ES-I3 (cell line): ENCODE measurements around the gene PLXNB3.
A peak's percentile ranks its signal among the peaks of the same experiment; 100 is the strongest.

ENCODE experiments used
- H3K36me3 ChIP-seq: 2 replicates; pipeline ENCODE4 v1.6.1; 2013; ENCODE audit warnings: mild to moderate bottlenecking, low read length, control low read depth, moderate library complexity; ENCODE audit not compliant: insufficient read depth
- H3K4me1 ChIP-seq: 2 replicates; pipeline ENCODE4 v1.6.1; 2013; ENCODE audit warnings: mild to moderate bottlenecking, control low read depth, low read length; ENCODE audit not compliant: insufficient read depth
- H3K9ac ChIP-seq: 2 replicates; pipeline ENCODE4 v1.6.1; 2013; ENCODE audit warnings: low read depth, mild to moderate bottlenecking, low read length, moderate library complexity
- H3K9me3 ChIP-seq: 2 replicates; pipeline ENCODE4 v1.6.1; 2013; ENCODE audit warnings: mild to moderate bottlenecking, low read length, moderate library complexity; ENCODE audit not compliant: control insufficient read depth, insufficient read depth

The PLXNB3 gene

GRCh38 chrX:153763989-153764755, at the start of gene PLXNB3:
TSS of gene PLXNB3 (plus strand) at chrX:153764249. CDS start at chrX:153765536, 1,287 bp downstream.
- Histone ChIP-seq H3K9ac (no peak within 1 kb of the TSS), H3K36me3 (no peaks in the 10 kb centered on the region)

GRCh38 chrX:153714256-153714655, 49.8 kb upstream of the PLXNB3 start:
- Histone ChIP-seq H3K36me3 (peaks cover 8% of the 10 kb centered on the region), H3K4me1 (no peaks in the 10 kb centered on the region), H3K9me3 (no peaks in the 10 kb centered on the region), H3K9ac (no peak overlapping the region)

More at GRCh38 chrX:153763989-153764755, at the start of gene PLXNB3:
- Histone ChIP-seq H3K4me1 (peaks cover 5% of the 10 kb centered on the region; the same call in 1 of the 2 replicates), H3K9me3 (no peaks in the 10 kb centered on the region)

- Histone ChIP-seq H3K36me3 (peaks cover 28% of the 10 kb centered on the region), H3K4me1 (no peaks in the 10 kb centered on the region), H3K9me3 (no peaks in the 10 kb centered on the region), H3K9ac (no peak overlapping the region)
Observed at GRCh38 chrX:153717445-153717844, 46.6 kb upstream of the PLXNB3 start.

GRCh38 chrX:153719238-153719637, 44.8 kb upstream of the PLXNB3 start:
- Histone ChIP-seq H3K9ac (no peak overlapping the region), H3K9me3 (no peaks in the 10 kb centered on the region), H3K36me3 (peaks cover 28% of the 10 kb centered on the region), H3K4me1 (no peaks in the 10 kb centered on the region)

- Histone ChIP-seq H3K9ac (no peak overlapping the region), H3K9me3 (no peaks in the 10 kb centered on the region), H3K36me3 (peaks cover 28% of the 10 kb centered on the region), H3K4me1 (no peaks in the 10 kb centered on the region)
Observed at GRCh38 chrX:153719701-153720100, 44.3 kb upstream of the PLXNB3 start.

- Histone ChIP-seq H3K36me3 (peaks cover 22% of the 10 kb centered on the region), H3K9ac (peak overlapping the region; percentile 76), H3K4me1 (peaks cover 19% of the 10 kb centered on the region; the same call in 1 of the 2 replicates), H3K9me3 (no peaks in the 10 kb centered on the region)
Observed at GRCh38 chrX:153722704-153723350, 41.2 kb upstream of the PLXNB3 start.

- Histone ChIP-seq H3K9ac (peak overlapping the region; percentile 76), H3K4me1 (peaks cover 21% of the 10 kb centered on the region; the same call in 1 of the 2 replicates), H3K36me3 (peaks cover 22% of the 10 kb centered on the region), H3K9me3 (no peaks in the 10 kb centered on the region)
Observed at GRCh38 chrX:153723351-153724251, 40.4 kb upstream of the PLXNB3 start.

- H3K4me1 ChIP-seq: peaks cover 21% of the 10 kb centered on the region; the same call in 1 of the 2 replicates
- no peaks in the 10 kb centered on the region for H3K9me3 ChIP-seq
- peak within 1 kb of the TSS; percentile 76 for H3K9ac ChIP-seq
- peaks cover 18% of the 10 kb centered on the region for H3K36me3 ChIP-seq
Observed at GRCh38 chrX:153724252-153725038, 39.6 kb upstream of the PLXNB3 start, which contains the start of the genes ABCD1 and BCAP31. TSS of gene ABCD1 (plus strand) at chrX:153724856. CDS start at chrX:153725267, 411 bp downstream. TSS of gene BCAP31 (minus strand) at chrX:153724387. CDS start at chrX:153723244, 1,143 bp downstream.

GRCh38 chrX:153725039-153725831, 38.8 kb upstream of the PLXNB3 start:
- H3K9me3 ChIP-seq: no peaks in the 10 kb centered on the region
- peaks cover 21% of the 10 kb centered on the region; the same call in 1 of the 2 replicates for H3K4me1 ChIP-seq
- H3K9ac ChIP-seq: peak overlapping the region; percentile 51
- H3K36me3 ChIP-seq: peaks cover 13% of the 10 kb centered on the region

- no peaks in the 10 kb centered on the region for H3K9me3 ChIP-seq
- peaks cover 7% of the 10 kb centered on the region for H3K36me3 ChIP-seq
- peaks cover 21% of the 10 kb centered on the region; the same call in 1 of the 2 replicates for H3K4me1 ChIP-seq
- peak overlapping the region; percentile 8; the same call in 1 of the 2 replicates for H3K9ac ChIP-seq
Observed at GRCh38 chrX:153725832-153726285, 38.2 kb upstream of the PLXNB3 start.

- peaks cover 21% of the 10 kb centered on the region; the same call in 1 of the 2 replicates for H3K4me1 ChIP-seq
- H3K9ac ChIP-seq: no peak overlapping the region
- H3K9me3 ChIP-seq: no peaks in the 10 kb centered on the region
- peaks cover 5% of the 10 kb centered on the region; the same call in 1 of the 2 replicates for H3K36me3 ChIP-seq
Observed at GRCh38 chrX:153726286-153727122, 37.5 kb upstream of the PLXNB3 start.
